GM19023 (cell line): Measurements from ENCODE around the gene GAP43.
"Not testable (repeated sequence)": the region's sequence is repeated elsewhere in the genome, so short reads cannot be mapped to it uniquely, and the experiment has no call there.

Experiments
- ATAC-seq: cut with Tn5 transposase; IDR thresholded peaks from one replicate; pipeline ENCODE4 v1.9.1; 2021; ENCODE audit warnings: mild to moderate bottlenecking, moderate library complexity; ENCODE audit not compliant: unreplicated experiment

The GAP43 gene

DNA sequence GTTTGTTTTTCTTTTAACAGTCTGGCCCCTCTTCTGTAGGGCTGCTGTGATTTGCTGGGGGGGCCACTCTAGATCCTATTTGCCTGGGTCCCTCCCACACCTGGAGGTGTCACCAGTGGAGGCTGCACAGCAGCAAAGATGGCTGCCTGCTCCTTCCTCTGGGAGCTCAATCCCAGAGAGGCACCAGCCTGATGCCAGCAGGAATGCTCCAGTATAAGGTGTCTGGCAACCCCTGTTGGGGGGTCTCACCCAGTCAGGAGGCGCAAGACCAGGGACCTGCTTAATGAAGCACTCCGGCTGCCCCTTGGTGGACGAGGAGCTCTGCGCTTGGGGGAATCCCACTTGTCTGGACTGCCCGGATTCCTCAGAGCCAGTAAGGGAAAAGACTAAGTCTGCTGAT, 118.3 kb downstream of the GAP43 start:
- ATAC-seq, result no peak

- not testable (repeated sequence) for ATAC-seq
These were observed 121.2 kb downstream of the GAP43 start for GRCh38 chr3:115744516-115744915.

- not testable (repeated sequence) for ATAC-seq
These were observed 129.7 kb downstream of the GAP43 start for GRCh38 chr3:115752978-115753377.

- no peak for ATAC-seq
These were observed 134.9 kb downstream of the GAP43 start for GRCh38 chr3:115758076-115758763.

- ATAC-seq, result no peak
These were observed 137.4 kb downstream of the GAP43 start for GRCh38 chr3:115760716-115761115.

- no peak for ATAC-seq
These were observed 138.6 kb downstream of the GAP43 start for GRCh38 chr3:115761927-115762305.

DNA sequence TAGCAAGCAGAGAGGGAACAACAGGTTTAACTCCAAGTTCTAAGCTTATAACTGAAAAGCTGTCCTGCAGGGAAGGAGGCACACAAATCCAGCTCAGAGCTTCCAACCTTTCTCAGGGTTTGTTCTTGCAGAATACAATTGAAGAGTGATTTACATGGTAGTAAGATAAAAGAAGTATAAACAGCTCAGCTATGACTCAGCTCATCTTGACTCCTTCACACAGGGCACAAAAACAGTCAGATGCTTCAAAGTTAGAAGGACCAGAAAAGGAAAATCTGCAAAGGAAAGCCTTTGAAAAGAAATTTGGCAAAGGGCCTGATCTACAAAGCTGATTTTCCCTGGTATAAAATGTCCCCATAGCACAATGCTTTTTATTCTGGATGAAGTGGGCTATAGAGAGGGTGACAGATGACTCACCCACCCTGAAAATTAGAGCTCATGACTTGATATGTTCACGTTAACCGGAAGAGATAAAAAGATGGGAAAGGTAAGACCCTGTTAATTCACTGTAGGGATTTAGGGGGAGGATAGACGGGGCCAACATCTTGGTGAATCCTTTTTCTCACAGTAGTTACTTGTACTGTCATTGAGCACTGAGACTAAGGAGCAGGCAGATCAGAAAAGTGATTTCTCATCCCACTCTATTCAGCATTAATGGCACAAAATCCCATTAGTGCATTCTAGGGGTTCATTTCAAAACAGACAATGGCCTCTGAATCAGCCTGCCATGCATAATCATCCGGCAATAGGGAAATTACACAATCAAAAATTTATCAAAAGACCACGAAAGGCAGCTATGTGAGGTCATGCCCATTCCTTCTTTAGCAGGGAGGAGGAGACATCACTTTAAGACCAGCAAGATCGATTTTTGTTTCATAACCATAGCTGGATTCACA, 143.5 kb downstream of the GAP43 start:
- ATAC-seq, result no peak

GRCh38 chr3:115768661-115769060, 145.4 kb downstream of the GAP43 start:
- ATAC-seq, result no peak
